Right ventricle myocardium inferior (tissue), 1 donor: ENCODE results near the gene SLC6A9. TPM values are rescaled to one million over a fixed set of nuclear protein-coding genes. Genes with fewer than 3 reads are reported as not detected.
A peak's percentile ranks its signal among the peaks of the same experiment; 100 is the strongest.

Experiments
- ATAC-seq: fragments of 200-7000 bp; cut with Tn5 transposase; one replicate; pipeline ENCODE4 v1.9.1; 2020; ENCODE audit warnings: mild to moderate bottlenecking, moderate library complexity
- DNase-seq: peaks from one replicate; pipeline ENCODE4 v3.0.0; 2021; ENCODE audit errors: missing footprints
- intact Hi-C: fragments of 100-400 bp; cut with DNase I; formaldehyde crosslinking; loops from one replicate; pipeline ENCODE4 v1.11.0; 2022
- total RNA-seq: library from RNA; stranded (reverse); fragmentation: NEBNext Ultra II Directional; extraction: Animal tissue kit (Norgen Biotek cat#: 25700); gene quantifications from one replicate; pipeline ENCODE4 v1.2.1, GENCODE V29; 2021
- donor health status: DM: no; HTN: yes; CAD: no; lungs with severe emphysema.

Gene SLC6A9
- total RNA-seq, 1 donor from 2014 or later = 1.5 TPM

- DNase-seq = peak; percentile 11
- intact Hi-C loops = no loop called here
- no peak for ATAC-seq
Observed at GRCh38 chr1:43993206-43993914, 37.9 kb downstream of the SLC6A9 start.

GRCh38 chr1:43992232-43992995 is 38.8 kb downstream of the SLC6A9 start:
- DNase-seq = peak; percentile 11
- intact Hi-C loops = no loop called here
- ATAC-seq = no peak

- intact Hi-C loops = no loop called here
- DNase-seq (peak; percentile 94), ATAC-seq (peak; percentile 89)
Observed at GRCh38 chr1:43991476-43992231, 39.6 kb downstream of the SLC6A9 start, which contains the start of gene CCDC24. TSS of gene CCDC24 (plus strand) at chr1:43991599. CDS start at chr1:43991879, 280 bp downstream.

GRCh38 chr1:43991200-43991475 is 40.1 kb downstream of the SLC6A9 start:
- no peak for ATAC-seq
- DNase-seq = no peak
- intact Hi-C loops = no loop called here

- DNase-seq = peak; percentile 53
- intact Hi-C loops = no loop called here
- ATAC-seq = no peak
Observed at GRCh38 chr1:43990271-43991199, 40.7 kb downstream of the SLC6A9 start.

- no peak for ATAC-seq
- DNase-seq = no peak
- intact Hi-C loops = no loop called here
Observed at GRCh38 chr1:43987159-43987902, 43.9 kb downstream of the SLC6A9 start.

- ATAC-seq (no peak), DNase-seq (peak; percentile 30)
Observed at GRCh38 chr1:43986712-43987111, 44.5 kb downstream of the SLC6A9 start.

GRCh38 chr1:43985984-43986595 is 45.2 kb downstream of the SLC6A9 start:
- ATAC-seq = no peak
- intact Hi-C loops = no loop called here
- DNase-seq = peak; percentile 37

More at GRCh38 chr1:43986712-43987111, 44.5 kb downstream of the SLC6A9 start:
- intact Hi-C loops = no loop called here

- peak; percentile 62 for DNase-seq
- intact Hi-C loops = no loop called here
- ATAC-seq = no peak
Observed at GRCh38 chr1:43984855-43985254, 46.4 kb downstream of the SLC6A9 start.

- ATAC-seq (no peak), DNase-seq (peak; percentile 34)
- intact Hi-C loops = no loop called here
Observed at GRCh38 chr1:43983253-43983899, 47.9 kb downstream of the SLC6A9 start.

GRCh38 chr1:43982808-43983207 is 48.5 kb downstream of the SLC6A9 start:
- ATAC-seq = no peak
- peak; percentile 70 for DNase-seq
- intact Hi-C loops = no loop called here

- DNase-seq = peak; percentile 41
- no peak for ATAC-seq
- intact Hi-C loops = no loop called here
Observed at GRCh38 chr1:43982241-43982640, 49.0 kb downstream of the SLC6A9 start.

- ATAC-seq (no peak), DNase-seq (peak; percentile 61)
- intact Hi-C loops = no loop called here
Observed at GRCh38 chr1:43981636-43982035, 49.6 kb downstream of the SLC6A9 start.

GRCh38 chr1:43981135-43981491 is 50.1 kb downstream of the SLC6A9 start:
- DNase-seq = peak; percentile 13
- ATAC-seq = no peak
- intact Hi-C loops = no loop called here

GRCh38 chr1:43980255-43981134 is 50.8 kb downstream of the SLC6A9 start:
- DNase-seq (peak; percentile 47), ATAC-seq (no peak)
- intact Hi-C loops = no loop called here

GRCh38 chr1:43979528-43980254 is 51.6 kb downstream of the SLC6A9 start:
- DNase-seq (peak; percentile 72), ATAC-seq (peak; percentile 8)
- intact Hi-C loops = no loop called here
